ENCODE results near the gene DRD2. TPM values are rescaled to one million over a fixed set of nuclear protein-coding genes. Genes with fewer than 3 reads are reported as not detected.

The DRD2 gene
- total RNA-seq, 1 experiment from 2014 or later, result not detected

GRCh38 chr11:113454455-113454854 is 20.7 kb downstream of the DRD2 start:
- DNase-seq (ENCODE audit: low spot score), result no peak
- in situ Hi-C loops (cut with HindIII; ENCODE audit: low sequenced_read_pairs), result no loop called here

- in situ Hi-C loops (cut with HindIII; ENCODE audit: low sequenced_read_pairs), result no loop called here
- no peak for DNase-seq (ENCODE audit: low spot score)
These were observed 25.5 kb downstream of the DRD2 start for GRCh38 chr11:113449743-113450142.

GRCh38 chr11:113448316-113448677 is 26.9 kb downstream of the DRD2 start:
- DNase-seq (ENCODE audit: low spot score), result no peak
- in situ Hi-C loops (cut with HindIII; ENCODE audit: low sequenced_read_pairs), result no loop called here

- in situ Hi-C loops (cut with HindIII; ENCODE audit: low sequenced_read_pairs), result no loop called here
- no peak for DNase-seq (ENCODE audit: low spot score)
These were observed 27.4 kb downstream of the DRD2 start for GRCh38 chr11:113447621-113448315.

GRCh38 chr11:113446938-113447337 is 28.3 kb downstream of the DRD2 start:
- DNase-seq (ENCODE audit: low spot score), result no peak
- in situ Hi-C loops (cut with HindIII; ENCODE audit: low sequenced_read_pairs), result no loop called here

- DNase-seq (ENCODE audit: low spot score), result no peak
- in situ Hi-C loops (cut with HindIII; ENCODE audit: low sequenced_read_pairs), result no loop called here
These were observed 29.1 kb downstream of the DRD2 start for GRCh38 chr11:113446112-113446511.

GRCh38 chr11:113444502-113445123 is 30.6 kb downstream of the DRD2 start:
- in situ Hi-C loops (cut with HindIII; ENCODE audit: low sequenced_read_pairs), result no loop called here
- DNase-seq (ENCODE audit: low spot score), result no peak

GRCh38 chr11:113440816-113441215 is 34.4 kb downstream of the DRD2 start:
- DNase-seq (ENCODE audit: low spot score), result no peak
- in situ Hi-C loops (cut with HindIII; ENCODE audit: low sequenced_read_pairs), result no loop called here

GRCh38 chr11:113436672-113437252 is 38.4 kb downstream of the DRD2 start:
- in situ Hi-C loops (cut with HindIII; ENCODE audit: low sequenced_read_pairs), result no loop called here

GRCh38 chr11:113435190-113435968 is 39.8 kb downstream of the DRD2 start:
- no peak for DNase-seq (ENCODE audit: low spot score)
- in situ Hi-C loops (cut with HindIII; ENCODE audit: low sequenced_read_pairs), result no loop called here

More at GRCh38 chr11:113436672-113437252, 38.4 kb downstream of the DRD2 start:
- no peak for DNase-seq (ENCODE audit: low spot score)

GRCh38 chr11:113431746-113432145 is 43.5 kb downstream of the DRD2 start:
- in situ Hi-C loops (cut with HindIII; ENCODE audit: low sequenced_read_pairs), result no loop called here
- no peak for DNase-seq (ENCODE audit: low spot score)

- in situ Hi-C loops (cut with HindIII; ENCODE audit: low sequenced_read_pairs), result no loop called here
These were observed 48.5 kb downstream of the DRD2 start for GRCh38 chr11:113426686-113427085.

GRCh38 chr11:113420808-113421207 is 54.4 kb downstream of the DRD2 start:
- in situ Hi-C loops (cut with HindIII; ENCODE audit: low sequenced_read_pairs), result no loop called here
- DNase-seq (ENCODE audit: low spot score), result no peak

More at GRCh38 chr11:113426686-113427085, 48.5 kb downstream of the DRD2 start:
- DNase-seq (ENCODE audit: low spot score), result no peak

GRCh38 chr11:113419454-113420003 is 55.7 kb downstream of the DRD2 start:
- no peak for DNase-seq (ENCODE audit: low spot score)
- in situ Hi-C loops (cut with HindIII; ENCODE audit: low sequenced_read_pairs), result no loop called here

GRCh38 chr11:113417428-113417827 is 57.8 kb downstream of the DRD2 start:
- in situ Hi-C loops (cut with HindIII; ENCODE audit: low sequenced_read_pairs), result no loop called here
- no peak for DNase-seq (ENCODE audit: low spot score)

- in situ Hi-C loops (cut with HindIII; ENCODE audit: low sequenced_read_pairs), result no loop called here
- no peak for DNase-seq (ENCODE audit: low spot score)
These were observed 59.9 kb downstream of the DRD2 start for GRCh38 chr11:113415343-113415742.

GRCh38 chr11:113412675-113413074 is 62.5 kb downstream of the DRD2 start:
- no peak for DNase-seq (ENCODE audit: low spot score)
- in situ Hi-C loops (cut with HindIII; ENCODE audit: low sequenced_read_pairs), result no loop called here

GRCh38 chr11:113411536-113411935 is 63.7 kb downstream of the DRD2 start:
- no peak for DNase-seq (ENCODE audit: low spot score)
- in situ Hi-C loops (cut with HindIII; ENCODE audit: low sequenced_read_pairs), result no loop called here

- no peak for DNase-seq (ENCODE audit: low spot score)
- in situ Hi-C loops (cut with HindIII; ENCODE audit: low sequenced_read_pairs), result no loop called here
These were observed 64.6 kb downstream of the DRD2 start for GRCh38 chr11:113410414-113411135.
